Umbilical cord (tissue), 2 donors: ENCODE measurements around the gene RBM34. TPM values are rescaled to one million over a fixed set of nuclear protein-coding genes. Genes with fewer than 3 reads are reported as not detected.
"Not testable (repeated sequence)": the region's sequence is repeated elsewhere in the genome, so short reads cannot be mapped to it uniquely, and the experiment has no call there.

Experiments
- DNase-seq: peaks from one replicate; pipeline ENCODE4 v3.0.0-alpha.2; 2015; ENCODE audit warnings: low spot score
- total RNA-seq: library from RNA; depleted of rRNA; stranded (reverse); fragments of >200 nt; gene quantifications from one replicate; pipeline ENCODE4 v1.2.3, GENCODE V29; 2014; ENCODE audit warnings: low replicate concordance; ENCODE audit not compliant: insufficient read depth

RBM34 gene
- total RNA-seq, 1 donor from 2014 or later: 36.6 TPM

- not testable (repeated sequence) for DNase-seq
These were observed 68.6 kb downstream of the RBM34 start for GRCh38 chr1:235092415-235092814.

GRCh38 chr1:235092045-235092406 is 69.0 kb downstream of the RBM34 start:
- not testable (repeated sequence) for DNase-seq

GRCh38 chr1:235091319-235092044 is 69.6 kb downstream of the RBM34 start:
- DNase-seq: not testable (repeated sequence)

- peak; percentile 51 for DNase-seq
These were observed 70.5 kb downstream of the RBM34 start for GRCh38 chr1:235090406-235091069.

GRCh38 chr1:235088907-235089306 is 72.1 kb downstream of the RBM34 start:
- no peak for DNase-seq

- no peak for DNase-seq
These were observed 72.6 kb downstream of the RBM34 start for GRCh38 chr1:235088430-235088829.

- DNase-seq: no peak
These were observed 73.1 kb downstream of the RBM34 start for GRCh38 chr1:235087906-235088305.

GRCh38 chr1:235085411-235086117 is 75.5 kb downstream of the RBM34 start:
- DNase-seq: not testable (repeated sequence)

Other genes with a start within 250 kb of the RBM34 start
- gene TOMM20, start 32.4 kb downstream of the RBM34 start, total RNA-seq: 76.3 TPM
- 49.8 TPM for gene ARID4B, start 166.9 kb upstream of the RBM34 start, total RNA-seq
- gene GGPS1, start 167.3 kb upstream of the RBM34 start, total RNA-seq: 20.0 TPM
- 53.9 TPM for gene TBCE, start 206.2 kb upstream of the RBM34 start, total RNA-seq